Measurements from ENCODE around the gene ADAMTS18. TPM values are rescaled to one million over a fixed set of nuclear protein-coding genes. Genes with fewer than 3 reads are reported as not detected.
"Not testable (repeated sequence)": the region's sequence is repeated elsewhere in the genome, so short reads cannot be mapped to it uniquely, and the experiment has no call there.

Gene ADAMTS18
- polyA plus RNA-seq, 1 donor (not counting 4 experiments of a cell fraction or from before 2014, with no cell fraction given) = not detected

DNA sequence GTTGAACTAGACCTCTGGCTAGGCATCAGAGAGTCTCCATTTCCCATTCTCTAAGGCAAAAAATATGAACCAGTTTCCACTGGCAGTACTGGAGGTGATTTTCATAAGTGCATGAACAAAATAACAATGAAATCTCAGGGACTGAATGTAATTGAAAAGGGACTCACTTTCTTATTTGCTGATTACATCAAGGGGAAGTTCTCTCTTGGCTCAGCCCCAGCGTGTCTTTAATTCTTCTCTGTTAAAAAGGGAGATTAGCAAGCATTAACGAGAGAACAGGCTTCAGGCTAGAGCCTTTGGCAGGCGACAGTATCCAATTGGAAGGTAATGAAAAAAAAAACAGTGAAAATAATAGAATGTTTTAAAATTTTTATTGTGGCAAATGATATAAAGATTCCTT lies 34.0 kb upstream of the ADAMTS18 start:
- Histone ChIP-seq H3K9me3 (ENCODE audit: control insufficient read depth, low read depth, low read length) (no peaks in the 10 kb centered on the region), H3K4me1 (ENCODE audit: control insufficient read depth, extremely low read depth, insufficient read depth, low read length) (no peaks in the 10 kb centered on the region), H2AFZ (ENCODE audit: control insufficient read depth, low read length) (no peak overlapping the region), H3K9ac (ENCODE audit: control insufficient read depth, extremely low read depth, insufficient read depth, low read length) (no peak overlapping the region), H3K4me2 (ENCODE audit: control insufficient read depth, extremely low read depth, insufficient read depth, low read depth, low read length) (no peak overlapping the region), H3K36me3 (ENCODE audit: control insufficient read depth in 2 of 2, extremely low read depth in 1 of 2, insufficient read depth in 2 of 2, low read length in 2 of 2) (no peaks in the 10 kb centered on the region), H3K9me1 (ENCODE audit: control insufficient read depth, extremely low read depth, insufficient read depth, low read length) (no peaks in the 10 kb centered on the region), H3K27ac (ENCODE audit: control insufficient read depth, insufficient read depth, low read length) (no peak overlapping the region), H3K79me2 (ENCODE audit: control insufficient read depth, insufficient read depth, low read length) (no peaks in the 10 kb centered on the region), H4K20me1 (ENCODE audit: control insufficient read depth, extremely low read depth, insufficient read depth, low read length) (no peaks in the 10 kb centered on the region), H3K4me3 (ENCODE audit: control insufficient read depth in 2 of 3, extremely low read depth in 1 of 3, insufficient read depth in 2 of 3, low read depth in 1 of 3, low read length in 3 of 3) (no peak overlapping the region), H3K27me3 (ENCODE audit: control insufficient read depth, extremely low read depth, insufficient read depth, low read length) (no peaks in the 10 kb centered on the region)
- FAIRE-seq = no peak
- dilution Hi-C loops (cut with MboI; ENCODE audit: extremely low pct_ligation_motif_present, low sequenced_read_pairs) = no loop called here
- no peak for DNase-seq (ENCODE audit: low read depth, low spot score)
- TF ChIP-seq, protein P1, sequence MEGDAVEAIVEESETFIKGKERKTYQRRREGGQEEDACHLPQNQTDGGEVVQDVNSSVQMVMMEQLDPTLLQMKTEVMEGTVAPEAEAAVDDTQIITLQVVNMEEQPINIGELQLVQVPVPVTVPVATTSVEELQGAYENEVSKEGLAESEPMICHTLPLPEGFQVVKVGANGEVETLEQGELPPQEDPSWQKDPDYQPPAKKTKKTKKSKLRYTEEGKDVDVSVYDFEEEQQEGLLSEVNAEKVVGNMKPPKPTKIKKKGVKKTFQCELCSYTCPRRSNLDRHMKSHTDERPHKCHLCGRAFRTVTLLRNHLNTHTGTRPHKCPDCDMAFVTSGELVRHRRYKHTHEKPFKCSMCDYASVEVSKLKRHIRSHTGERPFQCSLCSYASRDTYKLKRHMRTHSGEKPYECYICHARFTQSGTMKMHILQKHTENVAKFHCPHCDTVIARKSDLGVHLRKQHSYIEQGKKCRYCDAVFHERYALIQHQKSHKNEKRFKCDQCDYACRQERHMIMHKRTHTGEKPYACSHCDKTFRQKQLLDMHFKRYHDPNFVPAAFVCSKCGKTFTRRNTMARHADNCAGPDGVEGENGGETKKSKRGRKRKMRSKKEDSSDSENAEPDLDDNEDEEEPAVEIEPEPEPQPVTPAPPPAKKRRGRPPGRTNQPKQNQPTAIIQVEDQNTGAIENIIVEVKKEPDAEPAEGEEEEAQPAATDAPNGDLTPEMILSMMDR (optimal IDR thresholded peaks at IDR 0.05 in 1 of 3, IDR thresholded peaks at IDR 0.05 in 1 of 3, conservative IDR thresholded peaks at IDR 0.05 in 1 of 3; ENCODE audit: extremely low read depth in 1 of 3, insufficient read depth in 2 of 3, low read length in 3 of 3) = no peak
- TF ChIP-seq EZH2 (IDR thresholded peaks at IDR 0.05; ENCODE audit: low read length) = no peak

DNA sequence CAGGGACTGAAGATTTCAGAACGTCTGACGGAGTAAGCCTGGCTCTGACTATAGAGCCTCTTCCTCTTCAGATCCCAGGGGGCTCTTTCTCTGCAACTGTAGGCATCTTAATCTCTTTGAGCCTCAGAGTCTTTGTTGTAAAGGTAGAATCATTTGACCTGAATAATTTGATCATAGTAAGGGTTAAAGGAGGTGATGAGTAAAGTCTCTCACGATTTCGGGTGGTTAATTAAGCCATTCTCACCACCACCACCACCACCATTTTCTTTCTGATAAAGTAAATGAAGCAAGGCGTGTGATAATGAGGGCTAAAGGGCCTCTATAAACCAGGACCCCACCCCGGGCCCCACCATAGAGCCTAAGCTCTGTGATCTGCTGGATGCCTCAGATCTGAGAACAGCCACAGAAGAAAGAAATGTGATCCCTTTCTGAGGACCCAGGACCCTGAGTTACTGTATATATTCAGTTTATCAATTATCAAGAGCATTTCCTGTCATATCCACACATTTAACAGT lies 33.0 kb upstream of the ADAMTS18 start:
- Histone ChIP-seq H3K9me1 (ENCODE audit: control insufficient read depth, extremely low read depth, insufficient read depth, low read length) (no peaks in the 10 kb centered on the region), H3K9me3 (ENCODE audit: control insufficient read depth, low read depth, low read length) (no peaks in the 10 kb centered on the region), H3K4me2 (ENCODE audit: control insufficient read depth, extremely low read depth, insufficient read depth, low read depth, low read length) (no peak overlapping the region), H3K4me3 (ENCODE audit: control insufficient read depth in 2 of 3, extremely low read depth in 1 of 3, insufficient read depth in 2 of 3, low read depth in 1 of 3, low read length in 3 of 3) (no peak overlapping the region), H3K27me3 (ENCODE audit: control insufficient read depth, extremely low read depth, insufficient read depth, low read length) (no peaks in the 10 kb centered on the region), H3K36me3 (ENCODE audit: control insufficient read depth in 2 of 2, extremely low read depth in 1 of 2, insufficient read depth in 2 of 2, low read length in 2 of 2) (no peaks in the 10 kb centered on the region), H3K9ac (ENCODE audit: control insufficient read depth, extremely low read depth, insufficient read depth, low read length) (no peak overlapping the region), H4K20me1 (ENCODE audit: control insufficient read depth, extremely low read depth, insufficient read depth, low read length) (no peaks in the 10 kb centered on the region), H3K4me1 (ENCODE audit: control insufficient read depth, extremely low read depth, insufficient read depth, low read length) (no peaks in the 10 kb centered on the region), H2AFZ (ENCODE audit: control insufficient read depth, low read length) (no peak overlapping the region), H3K27ac (ENCODE audit: control insufficient read depth, insufficient read depth, low read length) (no peak overlapping the region), H3K79me2 (ENCODE audit: control insufficient read depth, insufficient read depth, low read length) (no peaks in the 10 kb centered on the region)
- FAIRE-seq = no peak
- DNase-seq (ENCODE audit: low read depth, low spot score) = no peak
- dilution Hi-C loops (cut with MboI; ENCODE audit: extremely low pct_ligation_motif_present, low sequenced_read_pairs) = no loop called here
- TF ChIP-seq, protein P1 (optimal IDR thresholded peaks at IDR 0.05 in 1 of 3, IDR thresholded peaks at IDR 0.05 in 1 of 3, conservative IDR thresholded peaks at IDR 0.05 in 1 of 3; ENCODE audit: extremely low read depth in 1 of 3, insufficient read depth in 2 of 3, low read length in 3 of 3) = no peak
- TF ChIP-seq EZH2 (IDR thresholded peaks at IDR 0.05; ENCODE audit: low read length) = no peak

DNA sequence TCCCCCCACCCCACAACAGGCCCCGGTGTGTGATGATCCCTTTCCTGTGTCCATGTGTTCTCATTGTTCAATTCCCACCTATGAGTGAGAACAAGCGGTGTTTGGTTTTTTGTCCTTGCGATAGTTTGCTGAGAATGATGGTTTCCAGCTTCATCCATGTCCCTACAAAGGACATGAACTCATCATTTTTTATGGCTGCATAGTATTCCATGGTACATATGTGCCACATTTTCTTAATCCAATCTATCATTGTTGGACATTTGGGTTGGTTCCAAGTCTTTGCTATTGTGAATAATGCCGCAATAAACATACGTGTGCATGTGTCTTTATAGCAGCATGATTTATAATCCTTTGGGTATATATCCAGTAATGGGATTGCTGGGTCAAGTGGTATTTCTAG lies 28.8 kb upstream of the ADAMTS18 start:
- H3K4me3 ChIP-seq (ENCODE audit: control insufficient read depth in 2 of 3, extremely low read depth in 1 of 3, insufficient read depth in 2 of 3, low read depth in 1 of 3, low read length in 3 of 3); H3K27me3 ChIP-seq (ENCODE audit: control insufficient read depth, extremely low read depth, insufficient read depth, low read length); H3K4me1 ChIP-seq (ENCODE audit: control insufficient read depth, extremely low read depth, insufficient read depth, low read length); H4K20me1 ChIP-seq (ENCODE audit: control insufficient read depth, extremely low read depth, insufficient read depth, low read length); H3K4me2 ChIP-seq (ENCODE audit: control insufficient read depth, extremely low read depth, insufficient read depth, low read depth, low read length); H3K79me2 ChIP-seq (ENCODE audit: control insufficient read depth, insufficient read depth, low read length); H2AFZ ChIP-seq (ENCODE audit: control insufficient read depth, low read length); H3K27ac ChIP-seq (ENCODE audit: control insufficient read depth, insufficient read depth, low read length); H3K9me1 ChIP-seq (ENCODE audit: control insufficient read depth, extremely low read depth, insufficient read depth, low read length); DNase-seq (ENCODE audit: low read depth, low spot score); H3K9me3 ChIP-seq (ENCODE audit: control insufficient read depth, low read depth, low read length); dilution Hi-C loops (cut with MboI; ENCODE audit: extremely low pct_ligation_motif_present, low sequenced_read_pairs); H3K9ac ChIP-seq (ENCODE audit: control insufficient read depth, extremely low read depth, insufficient read depth, low read length); H3K36me3 ChIP-seq (ENCODE audit: control insufficient read depth in 2 of 2, extremely low read depth in 1 of 2, insufficient read depth in 2 of 2, low read length in 2 of 2); FAIRE-seq: not testable (repeated sequence)
